ENCODE results near the gene NEDD4L.

DNA sequence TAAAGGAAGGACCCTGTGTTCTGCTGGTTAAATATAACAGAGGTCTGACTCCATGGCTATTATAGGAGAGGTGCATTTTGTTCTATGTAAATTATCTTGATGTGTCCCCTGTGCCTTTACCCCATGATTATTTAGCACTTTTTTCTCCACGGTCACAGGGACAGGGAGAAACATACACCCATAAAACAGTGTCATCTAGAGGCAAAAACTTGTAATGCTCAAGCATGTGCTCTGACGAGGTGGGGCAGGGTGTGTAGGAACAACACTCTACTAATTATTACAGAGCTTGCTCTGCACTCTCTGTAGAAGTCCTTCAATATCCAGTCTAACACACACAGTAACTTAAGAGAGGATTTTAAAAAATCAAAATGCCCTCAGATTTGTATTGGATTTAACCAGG is 187.9 kb downstream of the NEDD4L start:
- TF ChIP-seq, protein P1, sequence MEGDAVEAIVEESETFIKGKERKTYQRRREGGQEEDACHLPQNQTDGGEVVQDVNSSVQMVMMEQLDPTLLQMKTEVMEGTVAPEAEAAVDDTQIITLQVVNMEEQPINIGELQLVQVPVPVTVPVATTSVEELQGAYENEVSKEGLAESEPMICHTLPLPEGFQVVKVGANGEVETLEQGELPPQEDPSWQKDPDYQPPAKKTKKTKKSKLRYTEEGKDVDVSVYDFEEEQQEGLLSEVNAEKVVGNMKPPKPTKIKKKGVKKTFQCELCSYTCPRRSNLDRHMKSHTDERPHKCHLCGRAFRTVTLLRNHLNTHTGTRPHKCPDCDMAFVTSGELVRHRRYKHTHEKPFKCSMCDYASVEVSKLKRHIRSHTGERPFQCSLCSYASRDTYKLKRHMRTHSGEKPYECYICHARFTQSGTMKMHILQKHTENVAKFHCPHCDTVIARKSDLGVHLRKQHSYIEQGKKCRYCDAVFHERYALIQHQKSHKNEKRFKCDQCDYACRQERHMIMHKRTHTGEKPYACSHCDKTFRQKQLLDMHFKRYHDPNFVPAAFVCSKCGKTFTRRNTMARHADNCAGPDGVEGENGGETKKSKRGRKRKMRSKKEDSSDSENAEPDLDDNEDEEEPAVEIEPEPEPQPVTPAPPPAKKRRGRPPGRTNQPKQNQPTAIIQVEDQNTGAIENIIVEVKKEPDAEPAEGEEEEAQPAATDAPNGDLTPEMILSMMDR (optimal IDR thresholded peaks at IDR 0.05 in 1 of 3, IDR thresholded peaks at IDR 0.05 in 1 of 3, conservative IDR thresholded peaks at IDR 0.05 in 1 of 3; ENCODE audit: extremely low read depth in 1 of 3, insufficient read depth in 2 of 3, low read length in 3 of 3): peak; percentile 51 to 66 (median 56)
- TF ChIP-seq EZH2 (IDR thresholded peaks at IDR 0.05; ENCODE audit: low read length): no peak

All from keratinocyte (primary cell).